ENCODE data around the gene C19orf73. TPM values are rescaled to one million over a fixed set of nuclear protein-coding genes. Genes with fewer than 3 reads are reported as not detected.
A peak's percentile ranks its signal among the peaks of the same experiment; 100 is the strongest.

The C19orf73 gene
- total and polyA plus RNA-seq, 9 of the 15 experiments (the other 6 are each of a cell fraction or from before 2014, with no cell fraction given) = 0.08 to 7.4 (median 1.4) TPM

DNA sequence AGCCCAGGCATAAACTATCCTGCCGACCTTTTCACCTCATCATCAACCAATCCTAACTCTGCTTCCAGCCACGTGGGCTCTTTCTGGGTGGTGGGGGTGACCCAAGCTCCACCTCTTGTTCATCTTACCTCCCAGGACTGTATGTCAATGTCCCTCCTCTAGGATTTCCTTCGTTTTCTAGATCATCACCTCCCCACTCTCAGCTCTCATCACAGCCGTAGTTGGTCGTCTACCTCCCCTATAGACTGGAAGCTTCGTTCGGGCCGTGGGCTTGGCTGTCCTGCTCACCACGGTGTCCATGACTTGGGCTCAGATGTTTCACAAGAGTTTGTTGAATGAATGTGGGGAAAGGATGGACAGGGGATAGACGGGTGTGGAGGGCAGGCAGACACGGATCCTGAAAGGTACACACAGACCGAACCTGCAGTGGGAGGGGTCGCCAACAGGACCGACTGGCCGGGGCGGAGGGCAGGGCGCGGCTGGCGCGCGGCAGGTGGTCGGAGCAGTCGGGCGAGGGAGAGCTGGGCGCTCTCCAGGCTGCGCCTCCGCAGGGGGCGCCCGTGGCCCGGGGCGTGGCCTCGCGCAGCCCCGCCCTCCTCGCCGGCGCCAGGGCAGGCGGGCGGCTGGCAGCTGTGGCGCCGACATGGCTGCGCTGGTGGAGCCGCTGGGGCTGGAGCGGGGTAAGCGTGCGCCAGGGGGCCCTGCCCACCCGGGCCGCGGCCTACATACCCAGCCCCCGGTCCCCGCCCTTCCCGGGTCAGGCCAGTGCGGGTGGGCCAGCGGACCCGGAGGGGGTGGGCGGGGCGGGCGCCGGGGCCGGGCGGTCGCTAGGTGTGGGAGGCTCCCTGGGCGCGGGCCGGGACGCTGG is 4.9 kb downstream of the C19orf73 start, which contains the start of gene LIN7B (continued):
- TF ChIP-seq, protein P1, sequence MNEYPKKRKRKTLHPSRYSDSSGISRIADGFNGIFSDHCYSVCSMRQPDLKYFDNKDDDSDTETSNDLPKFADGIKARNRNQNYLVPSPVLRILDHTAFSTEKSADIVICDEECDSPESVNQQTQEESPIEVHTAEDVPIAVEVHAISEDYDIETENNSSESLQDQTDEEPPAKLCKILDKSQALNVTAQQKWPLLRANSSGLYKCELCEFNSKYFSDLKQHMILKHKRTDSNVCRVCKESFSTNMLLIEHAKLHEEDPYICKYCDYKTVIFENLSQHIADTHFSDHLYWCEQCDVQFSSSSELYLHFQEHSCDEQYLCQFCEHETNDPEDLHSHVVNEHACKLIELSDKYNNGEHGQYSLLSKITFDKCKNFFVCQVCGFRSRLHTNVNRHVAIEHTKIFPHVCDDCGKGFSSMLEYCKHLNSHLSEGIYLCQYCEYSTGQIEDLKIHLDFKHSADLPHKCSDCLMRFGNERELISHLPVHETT (CRISPR knock-in tag; conservative IDR thresholded peaks at IDR 0.05 in 1 of 2, IDR thresholded peaks at IDR 0.05 in 1 of 2) = no peak
- peak; percentile 80; the same call in 1 of the 2 replicates for TF ChIP-seq MTA3 (IDR thresholded peaks at IDR 0.05; ENCODE audit: borderline replicate concordance)
- TF ChIP-seq FUS (optimal IDR thresholded peaks at IDR 0.05; ENCODE audit: low read depth, low read length) = no peak
- no peak for TF ChIP-seq STAT5B (CRISPR knock-in tag; IDR thresholded peaks at IDR 0.05)
- no peak for TF ChIP-seq ZNF146 (CRISPR knock-in tag; IDR thresholded peaks at IDR 0.05; ENCODE audit: unreplicated experiment)
- no peak for TF ChIP-seq ZNF830 (CRISPR knock-in tag; IDR thresholded peaks at IDR 0.05)
- TF ChIP-seq ZNF655 (CRISPR knock-in tag; IDR thresholded peaks at IDR 0.05) = no peak
- TF ChIP-seq NRF1 (conservative IDR thresholded peaks at IDR 0.05 in 1 of 2, IDR thresholded peaks at IDR 0.05 in 1 of 2) = peak; percentile 71 to 80
- no peak for TF ChIP-seq ARHGAP35 (IDR thresholded peaks at IDR 0.05; ENCODE audit: partially characterized antibody)
- no peak for TF ChIP-seq NR1H2 (CRISPR knock-in tag; IDR thresholded peaks at IDR 0.05)
- no peak for TF ChIP-seq ZNF75A (CRISPR knock-in tag; IDR thresholded peaks at IDR 0.05)
- no peak for TF ChIP-seq HOMEZ (CRISPR knock-in tag; IDR thresholded peaks at IDR 0.05)
- TF ChIP-seq SMAD4 (CRISPR knock-in tag; conservative IDR thresholded peaks at IDR 0.05) = peak; percentile 87
- TF ChIP-seq, protein P2, sequence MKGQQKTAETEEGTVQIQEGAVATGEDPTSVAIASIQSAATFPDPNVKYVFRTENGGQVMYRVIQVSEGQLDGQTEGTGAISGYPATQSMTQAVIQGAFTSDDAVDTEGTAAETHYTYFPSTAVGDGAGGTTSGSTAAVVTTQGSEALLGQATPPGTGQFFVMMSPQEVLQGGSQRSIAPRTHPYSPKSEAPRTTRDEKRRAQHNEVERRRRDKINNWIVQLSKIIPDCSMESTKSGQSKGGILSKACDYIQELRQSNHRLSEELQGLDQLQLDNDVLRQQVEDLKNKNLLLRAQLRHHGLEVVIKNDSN (CRISPR knock-in tag; IDR thresholded peaks at IDR 0.05) = peak; percentile 97
- TF ChIP-seq TAF7 (tag; IDR thresholded peaks at IDR 0.05) = no peak
- TF ChIP-seq CBX5 (IDR thresholded peaks at IDR 0.05; ENCODE audit: borderline replicate concordance, low read depth) = no peak
- TF ChIP-seq SRSF1 (IDR thresholded peaks at IDR 0.05; ENCODE audit: low read depth, low read length) = no peak
- TF ChIP-seq SETDB1 (IDR thresholded peaks at IDR 0.05; ENCODE audit: low read length) = no peak
- no peak for TF ChIP-seq ZNF224 (CRISPR knock-in tag; IDR thresholded peaks at IDR 0.05)
- TF ChIP-seq POLR2B (IDR thresholded peaks at IDR 0.05; ENCODE audit: low read depth, partially characterized antibody) = peak; percentile 51
- TF ChIP-seq CREB1 (IDR thresholded peaks at IDR 0.05) = peak; percentile 23; the same call in 1 of the 2 replicates
- no peak for TF ChIP-seq CREB1 (CRISPR knock-in tag; IDR thresholded peaks at IDR 0.05)
- TF ChIP-seq, protein P3, sequence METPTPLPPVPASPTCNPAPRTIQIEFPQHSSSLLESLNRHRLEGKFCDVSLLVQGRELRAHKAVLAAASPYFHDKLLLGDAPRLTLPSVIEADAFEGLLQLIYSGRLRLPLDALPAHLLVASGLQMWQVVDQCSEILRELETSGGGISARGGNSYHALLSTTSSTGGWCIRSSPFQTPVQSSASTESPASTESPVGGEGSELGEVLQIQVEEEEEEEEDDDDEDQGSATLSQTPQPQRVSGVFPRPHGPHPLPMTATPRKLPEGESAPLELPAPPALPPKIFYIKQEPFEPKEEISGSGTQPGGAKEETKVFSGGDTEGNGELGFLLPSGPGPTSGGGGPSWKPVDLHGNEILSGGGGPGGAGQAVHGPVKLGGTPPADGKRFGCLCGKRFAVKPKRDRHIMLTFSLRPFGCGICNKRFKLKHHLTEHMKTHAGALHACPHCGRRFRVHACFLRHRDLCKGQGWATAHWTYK (CRISPR knock-in tag; IDR thresholded peaks at IDR 0.05) = no peak

Data from K562 (cell line).